HG03469 (cell line): ENCODE results near the gene MAN1C1.

Experiments
- ATAC-seq: cut with Tn5 transposase; IDR thresholded peaks from one replicate; pipeline ENCODE4 v1.9.1; 2021; ENCODE audit warnings: mild to moderate bottlenecking, moderate library complexity, moderate number of reproducible peaks; ENCODE audit not compliant: unreplicated experiment

Gene MAN1C1

GRCh38 chr1:25675729-25676476, 59.3 kb downstream of the MAN1C1 start:
- peak; percentile 81 for ATAC-seq

- peak; percentile 17 for ATAC-seq
These were observed 59.9 kb downstream of the MAN1C1 start for GRCh38 chr1:25676488-25676887.

- ATAC-seq = no peak
These were observed 60.7 kb downstream of the MAN1C1 start for GRCh38 chr1:25677193-25677773.

GRCh38 chr1:25679171-25679570, 62.6 kb downstream of the MAN1C1 start:
- no peak for ATAC-seq

GRCh38 chr1:25680701-25681100, 64.1 kb downstream of the MAN1C1 start:
- no peak for ATAC-seq

GRCh38 chr1:25682059-25682601, 65.5 kb downstream of the MAN1C1 start:
- ATAC-seq = no peak

GRCh38 chr1:25683177-25683576, 66.6 kb downstream of the MAN1C1 start:
- ATAC-seq = no peak

- no peak for ATAC-seq
These were observed 67.1 kb downstream of the MAN1C1 start for GRCh38 chr1:25683731-25684130.

GRCh38 chr1:25684216-25684965, 67.8 kb downstream of the MAN1C1 start:
- ATAC-seq = no peak

- no peak for ATAC-seq
These were observed 68.7 kb downstream of the MAN1C1 start for GRCh38 chr1:25685211-25685750.

- no peak for ATAC-seq
These were observed 69.5 kb downstream of the MAN1C1 start for GRCh38 chr1:25685938-25686665.

- ATAC-seq = no peak
These were observed 70.8 kb downstream of the MAN1C1 start for GRCh38 chr1:25687221-25688017.

GRCh38 chr1:25688390-25689119, 72.0 kb downstream of the MAN1C1 start:
- ATAC-seq = no peak

GRCh38 chr1:25689686-25690381, 73.2 kb downstream of the MAN1C1 start:
- ATAC-seq = no peak

- no peak for ATAC-seq
These were observed 73.9 kb downstream of the MAN1C1 start for GRCh38 chr1:25690396-25690956.

GRCh38 chr1:25691211-25691610, 74.6 kb downstream of the MAN1C1 start:
- no peak for ATAC-seq

GRCh38 chr1:25692560-25692959, 76.0 kb downstream of the MAN1C1 start:
- ATAC-seq = no peak
